Muscle layer of colon (tissue), 2 donors: ENCODE data around the gene ZBTB20.
A peak's percentile ranks its signal among the peaks of the same experiment; 100 is the strongest.

ENCODE experiments used
- H3K27ac ChIP-seq: one replicate; pipeline ENCODE4 v1.7.0; 2013; ENCODE audit warnings: low read depth, mild to moderate bottlenecking, low read length, moderate library complexity
- H3K27me3 ChIP-seq, 2 donors: one replicate each; pipeline ENCODE4 v1.7.0; 2013; ENCODE audit warnings: low read length in 2 of 2, mild to moderate bottlenecking in 2 of 2; ENCODE audit not compliant: insufficient read depth in 2 of 2, control insufficient read depth in 1 of 2
- H3K36me3 ChIP-seq: one replicate; pipeline ENCODE4 v1.7.0; 2013; ENCODE audit warnings: mild to moderate bottlenecking, low read length; ENCODE audit not compliant: insufficient read depth
- H3K4me1 ChIP-seq: one replicate; pipeline ENCODE4 v1.7.0; 2013; ENCODE audit warnings: mild to moderate bottlenecking, low read length; ENCODE audit not compliant: insufficient read depth
- H3K4me3 ChIP-seq, 2 donors: one replicate each; pipeline ENCODE4 v1.7.0; 2013; ENCODE audit warnings: low read length in 2 of 2, low read depth in 1 of 2, mild to moderate bottlenecking in 1 of 2, moderate library complexity in 1 of 2
- H3K9ac ChIP-seq: one replicate; pipeline ENCODE4 v1.7.0; 2013; ENCODE audit warnings: low read length
- H3K9me3 ChIP-seq: one replicate; pipeline ENCODE4 v1.7.0; 2013; ENCODE audit warnings: mild to moderate bottlenecking, low read length
- donor health status: abdominal sarcoma.
- donor health status: Adenocarcinoma of cecum.

ZBTB20 gene

GRCh38 chr3:114469070-114469469 lies 678.0 kb downstream of the ZBTB20 start:
- Histone ChIP-seq H3K9ac (no peak overlapping the region), H3K4me1 (no peaks in the 10 kb centered on the region), H3K27ac (no peak overlapping the region), H3K9me3 (no peaks in the 10 kb centered on the region), H3K27me3 (no peaks in the 10 kb centered on the region), H3K36me3 (no peaks in the 10 kb centered on the region), H3K4me3 (no peak overlapping the region)

- Histone ChIP-seq H3K27me3 (no peaks in the 10 kb centered on the region), H3K27ac (no peak overlapping the region), H3K9ac (no peak overlapping the region), H3K9me3 (no peaks in the 10 kb centered on the region), H3K36me3 (no peaks in the 10 kb centered on the region), H3K4me3 (no peak overlapping the region), H3K4me1 (no peaks in the 10 kb centered on the region)
These were observed 680.3 kb downstream of the ZBTB20 start for GRCh38 chr3:114466816-114467215.

GRCh38 chr3:114466251-114466650 lies 680.8 kb downstream of the ZBTB20 start:
- H3K9me3 ChIP-seq: no peaks in the 10 kb centered on the region
- H3K9ac ChIP-seq: no peak overlapping the region
- H3K27me3 ChIP-seq: no peaks in the 10 kb centered on the region
- no peak overlapping the region for H3K27ac ChIP-seq
- no peaks in the 10 kb centered on the region for H3K4me1 ChIP-seq
- no peaks in the 10 kb centered on the region for H3K36me3 ChIP-seq
- no peak overlapping the region for H3K4me3 ChIP-seq

- Histone ChIP-seq H3K27me3 (no peaks in the 10 kb centered on the region), H3K4me1 (no peaks in the 10 kb centered on the region), H3K9me3 (no peaks in the 10 kb centered on the region), H3K36me3 (no peaks in the 10 kb centered on the region), H3K27ac (no peak overlapping the region), H3K9ac (no peak overlapping the region), H3K4me3 (no peak overlapping the region)
These were observed 682.5 kb downstream of the ZBTB20 start for GRCh38 chr3:114464548-114464947.

GRCh38 chr3:114462750-114463149 lies 684.3 kb downstream of the ZBTB20 start:
- no peak overlapping the region for H3K27ac ChIP-seq
- H3K4me3 ChIP-seq: no peak overlapping the region

GRCh38 chr3:114460459-114460858 lies 686.6 kb downstream of the ZBTB20 start:
- Histone ChIP-seq H3K4me3 (no peak overlapping the region), H3K9me3 (no peaks in the 10 kb centered on the region), H3K4me1 (peaks cover 2% of the 10 kb centered on the region), H3K27me3 (no peaks in the 10 kb centered on the region), H3K27ac (no peak overlapping the region), H3K36me3 (no peaks in the 10 kb centered on the region), H3K9ac (no peak overlapping the region)

More at GRCh38 chr3:114462750-114463149, 684.3 kb downstream of the ZBTB20 start:
- H3K9me3 ChIP-seq: no peaks in the 10 kb centered on the region
- H3K4me1 ChIP-seq: no peaks in the 10 kb centered on the region
- H3K9ac ChIP-seq: no peak overlapping the region
- no peaks in the 10 kb centered on the region for H3K27me3 ChIP-seq
- H3K36me3 ChIP-seq: no peaks in the 10 kb centered on the region

- H3K9me3 ChIP-seq: no peaks in the 10 kb centered on the region
- no peak overlapping the region for H3K4me3 ChIP-seq
- no peak overlapping the region for H3K27ac ChIP-seq
- H3K4me1 ChIP-seq: peaks cover 4% of the 10 kb centered on the region
- no peaks in the 10 kb centered on the region for H3K27me3 ChIP-seq
- H3K36me3 ChIP-seq: no peaks in the 10 kb centered on the region
- H3K9ac ChIP-seq: no peak overlapping the region
These were observed 690.3 kb downstream of the ZBTB20 start for GRCh38 chr3:114456742-114457141.

GRCh38 chr3:114455432-114455831 lies 691.7 kb downstream of the ZBTB20 start:
- H3K9me3 ChIP-seq: no peaks in the 10 kb centered on the region
- no peak overlapping the region for H3K27ac ChIP-seq
- peak overlapping the region in 1 of 2 donors; percentile 57 for H3K4me3 ChIP-seq

GRCh38 chr3:114454551-114455251 lies 692.4 kb downstream of the ZBTB20 start:
- no peaks in the 10 kb centered on the region for H3K27me3 ChIP-seq
- peaks cover 4% of the 10 kb centered on the region for H3K4me1 ChIP-seq
- H3K9ac ChIP-seq: peak overlapping the region; percentile 29

More at GRCh38 chr3:114455432-114455831, 691.7 kb downstream of the ZBTB20 start:
- peaks cover 4% of the 10 kb centered on the region for H3K4me1 ChIP-seq
- H3K27me3 ChIP-seq: no peaks in the 10 kb centered on the region
- H3K36me3 ChIP-seq: no peaks in the 10 kb centered on the region
- H3K9ac ChIP-seq: no peak overlapping the region

GRCh38 chr3:114453361-114453780 lies 693.7 kb downstream of the ZBTB20 start:
- no peaks in the 10 kb centered on the region for H3K27me3 ChIP-seq
- no peak overlapping the region for H3K9ac ChIP-seq
- H3K4me3 ChIP-seq: no peak overlapping the region
- H3K4me1 ChIP-seq: peaks cover 4% of the 10 kb centered on the region
- H3K9me3 ChIP-seq: no peaks in the 10 kb centered on the region
- no peak overlapping the region for H3K27ac ChIP-seq
- H3K36me3 ChIP-seq: no peaks in the 10 kb centered on the region

More at GRCh38 chr3:114454551-114455251, 692.4 kb downstream of the ZBTB20 start:
- peak overlapping the region; percentile 75 for H3K27ac ChIP-seq
- H3K9me3 ChIP-seq: no peaks in the 10 kb centered on the region
- H3K4me3 ChIP-seq: peak overlapping the region; percentile 57 to 66
- H3K36me3 ChIP-seq: no peaks in the 10 kb centered on the region

GRCh38 chr3:114452937-114453336 lies 694.2 kb downstream of the ZBTB20 start:
- H3K9ac ChIP-seq: no peak overlapping the region
- no peak overlapping the region for H3K27ac ChIP-seq
- no peak overlapping the region for H3K4me3 ChIP-seq
- H3K27me3 ChIP-seq: no peaks in the 10 kb centered on the region
- H3K4me1 ChIP-seq: peaks cover 4% of the 10 kb centered on the region
- no peaks in the 10 kb centered on the region for H3K9me3 ChIP-seq
- H3K36me3 ChIP-seq: no peaks in the 10 kb centered on the region

GRCh38 chr3:114452256-114452655 lies 694.8 kb downstream of the ZBTB20 start:
- Histone ChIP-seq H3K4me3 (no peak overlapping the region), H3K9ac (no peak overlapping the region), H3K27ac (peak overlapping the region; percentile 29), H3K27me3 (no peaks in the 10 kb centered on the region), H3K36me3 (no peaks in the 10 kb centered on the region), H3K4me1 (peaks cover 4% of the 10 kb centered on the region), H3K9me3 (no peaks in the 10 kb centered on the region)
